Stimulated activated CD4-positive, alpha-beta T cell treated with anti-CD3 and anti-CD28 coated beads, TNF-alpha, amount 100 ng/mL, for 24 hours (primary cell): Measurements from ENCODE around the gene DIRAS2.

Source experiments
- DNase-seq, 3 experiments: peaks; one replicate each; pipeline ENCODE4 v3.0.0-alpha.2; 2020; ENCODE audit warnings: low read depth in 3 of 3

DIRAS2 gene

GRCh38 chr9:90612957-90613356, 29.7 kb downstream of the DIRAS2 start:
- no peak for DNase-seq

GRCh38 chr9:90611568-90611967, 31.1 kb downstream of the DIRAS2 start:
- no peak for DNase-seq

GRCh38 chr9:90611121-90611520, 31.5 kb downstream of the DIRAS2 start:
- DNase-seq = no peak

DNA sequence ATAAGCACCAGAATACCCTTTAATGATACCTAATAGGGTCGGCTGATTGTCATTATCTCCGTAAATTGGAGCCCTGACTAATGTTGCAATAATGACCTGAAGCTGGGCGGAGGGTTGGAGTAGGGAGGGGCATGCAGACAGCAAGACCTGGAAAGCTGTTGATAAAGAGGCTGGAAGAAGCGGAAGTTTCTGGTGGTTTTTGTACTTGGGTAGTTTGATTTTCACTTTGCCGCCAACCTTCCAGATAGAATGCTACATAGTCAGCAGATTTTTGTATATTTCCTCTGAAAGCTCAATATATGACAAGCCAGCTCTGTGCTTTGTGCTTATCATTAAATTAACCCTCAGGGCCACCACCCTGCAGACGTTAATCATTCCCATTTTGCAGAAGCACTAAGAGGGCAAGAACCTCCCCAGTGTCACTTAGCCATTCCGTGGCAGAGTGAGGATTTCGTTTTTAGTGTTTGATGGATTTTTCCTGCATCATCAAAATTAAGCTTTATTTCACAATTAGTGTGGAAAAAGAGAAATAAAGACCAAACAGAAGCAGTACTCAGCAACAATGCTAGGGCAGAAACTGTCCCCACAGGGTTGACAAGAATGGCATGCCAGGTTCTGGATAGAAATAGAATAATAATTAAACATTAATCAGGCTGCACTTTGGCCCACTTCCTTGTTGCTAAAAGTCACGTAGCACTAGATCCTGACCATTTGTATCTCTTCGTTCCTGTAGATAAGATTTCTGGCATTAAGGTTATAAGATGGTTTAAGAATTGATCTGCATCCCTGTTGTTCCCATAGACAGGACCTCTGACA, 34.7 kb downstream of the DIRAS2 start:
- DNase-seq = no peak

GRCh38 chr9:90600029-90600428, 42.6 kb downstream of the DIRAS2 start:
- no peak for DNase-seq

DNA sequence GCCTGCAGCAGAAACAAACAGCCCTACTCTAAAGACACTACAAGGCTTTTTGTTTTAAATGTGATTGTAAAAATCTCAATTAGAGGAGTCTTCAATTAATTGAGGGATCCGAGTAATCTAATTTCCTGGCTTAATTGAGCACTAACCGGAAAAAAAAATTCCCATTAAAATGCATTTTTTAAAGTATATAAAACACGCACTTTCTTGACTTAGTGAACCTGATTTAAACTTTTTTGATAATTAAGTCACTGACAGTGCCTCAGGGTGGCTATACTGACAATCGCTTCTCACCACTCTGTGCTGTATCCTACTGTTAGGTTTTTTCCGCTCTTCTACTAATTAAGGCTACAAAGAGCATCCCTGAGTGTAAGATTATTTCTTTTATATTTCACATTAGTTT, 44.4 kb downstream of the DIRAS2 start:
- no peak for DNase-seq

GRCh38 chr9:90593646-90594045, 49.0 kb downstream of the DIRAS2 start:
- no peak for DNase-seq

DNA sequence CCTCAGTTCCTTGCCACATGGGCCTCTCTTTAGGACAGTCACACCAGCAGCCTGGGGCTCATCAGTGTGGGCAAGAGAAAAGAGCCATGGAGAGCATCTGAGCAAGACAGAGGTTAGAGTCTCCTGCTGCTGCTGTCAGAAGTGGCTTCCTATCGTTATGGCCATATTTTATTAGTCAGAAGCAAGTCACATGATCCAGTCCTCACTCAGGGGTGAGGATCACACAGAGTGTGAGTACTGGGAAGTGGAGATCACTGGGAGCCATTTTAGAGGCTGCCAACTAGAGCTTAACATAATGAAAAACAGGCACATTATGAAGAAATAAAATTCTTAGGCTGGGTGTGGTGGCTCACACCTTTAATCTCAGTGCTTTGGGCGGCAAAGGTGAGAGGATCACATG, 62.0 kb downstream of the DIRAS2 start:
- no peak for DNase-seq

GRCh38 chr9:90579181-90579580, 63.4 kb downstream of the DIRAS2 start:
- no peak for DNase-seq

GRCh38 chr9:90578126-90578815, 64.4 kb downstream of the DIRAS2 start:
- no peak for DNase-seq

- no peak for DNase-seq
Measured at GRCh38 chr9:90569511-90569910, 73.1 kb downstream of the DIRAS2 start.

DNA sequence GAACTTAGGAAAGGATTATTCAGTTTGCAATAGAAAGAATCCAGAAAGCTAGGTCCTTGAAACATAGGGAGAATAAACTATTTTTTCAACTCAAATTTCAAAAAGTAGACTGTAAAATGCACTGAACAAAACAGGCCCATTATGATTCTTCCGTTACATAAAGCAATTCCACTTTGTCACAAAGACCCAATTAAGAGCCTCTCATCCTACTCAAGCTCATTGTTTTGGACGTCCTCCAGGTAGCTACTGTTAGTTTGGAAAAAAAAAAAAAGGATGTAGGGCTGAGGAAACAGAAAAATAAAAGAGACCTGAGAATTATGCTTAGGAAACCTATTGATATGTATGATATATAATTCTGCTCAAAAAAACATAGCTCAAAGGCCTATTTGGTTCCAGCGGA, 74.0 kb downstream of the DIRAS2 start:
- no peak for DNase-seq

DNA sequence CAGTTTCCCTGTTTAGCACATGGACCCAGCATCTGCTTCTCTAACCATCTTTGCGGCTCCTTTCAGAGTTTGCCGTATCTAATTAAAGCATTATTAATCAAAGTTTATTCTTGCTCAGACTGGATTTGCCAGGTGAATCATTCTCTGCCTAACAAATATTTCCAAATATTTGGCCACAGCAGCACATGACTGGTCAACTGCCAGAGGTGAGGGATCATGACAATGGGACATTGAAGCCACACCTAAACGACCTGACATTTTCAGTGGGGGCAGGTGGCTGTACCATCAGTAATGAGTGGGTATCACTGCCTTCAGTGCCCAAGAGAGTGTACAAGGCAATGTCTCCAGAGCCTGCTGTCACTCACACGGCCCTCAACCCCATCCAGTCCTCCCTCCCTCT, 80.4 kb downstream of the DIRAS2 start:
- no peak for DNase-seq
